SU-DHL-6 (cell line): ENCODE data around the gene FRY.

Experiments
- H2AFZ ChIP-seq: fragments of 200-600 bp; sonication (generic); 2 replicates; pipeline ENCODE4 v1.6.1; 2014; ENCODE audit warnings: low read depth, mild to moderate bottlenecking, moderate library complexity, mixed read lengths, antibody characterized with exemption, low read length; ENCODE audit not compliant: severe bottlenecking
- H3F3A ChIP-seq: fragments of 200-600 bp; shearing (Covaris generic); 2 replicates; pipeline ENCODE4 v1.6.0; 2016; ENCODE audit warnings: antibody characterized with exemption, mild to moderate bottlenecking; ENCODE audit not compliant: insufficient read depth
- H3K27ac ChIP-seq: fragments of 200-600 bp; sonication (generic); 2 replicates; pipeline ENCODE4 v1.5.1; 2016; ENCODE audit warnings: low read depth, mild to moderate bottlenecking, low read length, moderate library complexity, mixed read lengths
- H3K27me3 ChIP-seq: fragments of 200-600 bp; sonication (generic), shearing (Covaris generic); 2 replicates; pipeline ENCODE4 v1.6.0; 2014; ENCODE audit warnings: mild to moderate bottlenecking, low read length
- H3K36me3 ChIP-seq: fragments of 200-600 bp; sonication (generic); 2 replicates; pipeline ENCODE4 v1.6.1; 2014; ENCODE audit warnings: mild to moderate bottlenecking, low read length, mixed read lengths
- H3K4me2 ChIP-seq: fragments of 300-600, 200-600 bp; shearing (Covaris generic), sonication (generic); 2 replicates; pipeline ENCODE4 v1.6.0; 2014; ENCODE audit warnings: low read length, low read depth, mild to moderate bottlenecking; ENCODE audit not compliant: poor library complexity, severe bottlenecking
- H3K4me3 ChIP-seq: fragments of 200-600 bp; sonication (generic); 2 replicates; pipeline ENCODE4 v1.5.1; 2014; ENCODE audit warnings: antibody characterized with exemption, low read length, mild to moderate bottlenecking, mixed read lengths; ENCODE audit not compliant: insufficient read depth, poor library complexity, severe bottlenecking
- H3K79me2 ChIP-seq: fragments of 200-600 bp; sonication (generic); 2 replicates; pipeline ENCODE4 v1.6.1; 2014; ENCODE audit warnings: mild to moderate bottlenecking, low read length, moderate library complexity; ENCODE audit not compliant: insufficient read depth
- H3K9ac ChIP-seq: fragments of 200-600 bp; sonication (generic); 2 replicates; pipeline ENCODE4 v1.7.0; 2014; ENCODE audit warnings: mild to moderate bottlenecking, low read length
- H3K9me2 ChIP-seq: fragments of 200-600 bp; sonication (generic); replicated peaks from 2 replicates; pipeline ENCODE4 v1.6.1; 2014; ENCODE audit warnings: low read length; ENCODE audit not compliant: insufficient read depth
- H3K9me3 ChIP-seq: fragments of 200-600 bp; sonication (generic); 2 replicates; pipeline ENCODE4 v1.6.1; 2014; ENCODE audit warnings: low read length, mixed read lengths; ENCODE audit not compliant: insufficient read depth
- H4K20me1 ChIP-seq: fragments of 200-600 bp; sonication (generic); 2 replicates; pipeline ENCODE4 v1.6.1; 2014; ENCODE audit warnings: low read depth, mild to moderate bottlenecking, antibody characterized with exemption, low read length, moderate library complexity, mixed read lengths
- CTCF ChIP-seq: fragments of 200-600 bp; sonication (generic); IDR thresholded peaks from one replicate; pipeline ENCODE4 v1.5.1; 2017; ENCODE audit warnings: antibody characterized with exemption, mild to moderate bottlenecking, low read length, moderate library complexity; ENCODE audit not compliant: insufficient read depth, poor library complexity, severe bottlenecking
- EZH2phosphoT487 ChIP-seq: fragments of 200-600 bp; sonication (generic), shearing (Covaris generic); conservative IDR thresholded peaks from 2 replicates; pipeline ENCODE4 v1.6.1; 2018; ENCODE audit warnings: mild to moderate bottlenecking, antibody characterized with exemption, low read length, moderate library complexity, mixed read lengths

Gene FRY

DNA sequence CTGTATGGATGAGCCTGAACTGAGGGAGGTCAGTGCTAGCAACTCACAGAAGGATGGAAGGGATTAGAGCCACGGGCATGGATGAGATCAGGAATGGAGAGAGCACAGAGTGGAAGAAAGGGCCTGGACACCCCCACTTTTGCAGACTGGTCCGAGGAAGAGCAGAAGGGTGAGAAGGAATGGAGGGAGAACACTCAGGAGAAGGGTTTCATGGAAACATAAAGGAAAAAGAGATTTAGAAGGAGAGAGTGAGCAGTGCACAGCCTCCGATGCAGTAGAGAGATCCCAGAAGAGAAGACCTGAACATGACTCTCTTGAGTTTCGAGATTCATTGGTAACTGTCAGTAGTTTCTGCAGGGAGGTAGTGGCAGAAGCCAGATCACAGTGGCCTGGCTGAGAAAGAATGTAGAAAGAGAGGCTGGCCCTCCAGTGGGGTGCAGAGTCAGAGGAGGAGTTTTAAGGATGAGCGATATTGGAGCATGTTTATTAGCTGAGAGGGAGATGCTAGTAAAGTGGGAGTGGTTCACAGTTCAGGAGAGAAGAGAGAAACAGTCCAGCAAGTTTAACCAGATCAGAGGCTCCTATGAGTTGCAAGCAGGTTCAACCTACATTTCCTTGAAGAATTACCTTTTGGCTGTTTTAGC is 174.6 kb downstream of the FRY start:
- Histone ChIP-seq H3K9me2 (no peaks in the 10 kb centered on the region), H2AFZ (no peak overlapping the region)

GRCh38 chr13:32208860-32209259 is 177.3 kb downstream of the FRY start:
- TF ChIP-seq CTCF (no peak), EZH2phosphoT487 (no peak)
- H3K4me2 ChIP-seq: no peak overlapping the region
- H3K27ac ChIP-seq: no peak overlapping the region
- H3K4me3 ChIP-seq: no peak overlapping the region
- H3K79me2 ChIP-seq: no peaks in the 10 kb centered on the region
- no peaks in the 10 kb centered on the region for H4K20me1 ChIP-seq
- no peaks in the 10 kb centered on the region for H3K36me3 ChIP-seq
- no peaks in the 10 kb centered on the region for H3K27me3 ChIP-seq
- no peak overlapping the region for H2AFZ ChIP-seq
- H3K9ac ChIP-seq: no peak overlapping the region
- no peaks in the 10 kb centered on the region for H3F3A ChIP-seq
- no peaks in the 10 kb centered on the region for H3K9me3 ChIP-seq
- no peaks in the 10 kb centered on the region for H3K9me2 ChIP-seq

More for the DNA sequence above, 174.6 kb downstream of the FRY start:
- H3F3A ChIP-seq: no peaks in the 10 kb centered on the region
- no peaks in the 10 kb centered on the region for H3K27me3 ChIP-seq
- no peaks in the 10 kb centered on the region for H4K20me1 ChIP-seq
- H3K9me3 ChIP-seq: no peaks in the 10 kb centered on the region
- H3K9ac ChIP-seq: no peak overlapping the region
- H3K36me3 ChIP-seq: no peaks in the 10 kb centered on the region
- no peak overlapping the region for H3K4me3 ChIP-seq
- no peaks in the 10 kb centered on the region for H3K79me2 ChIP-seq
- no peak overlapping the region for H3K27ac ChIP-seq
- TF ChIP-seq CTCF (no peak), EZH2phosphoT487 (no peak)
- no peak overlapping the region for H3K4me2 ChIP-seq

- H4K20me1 ChIP-seq: no peaks in the 10 kb centered on the region
- H3F3A ChIP-seq: no peaks in the 10 kb centered on the region
- H3K36me3 ChIP-seq: no peaks in the 10 kb centered on the region
- no peak for TF ChIP-seq CTCF
- no peak for TF ChIP-seq EZH2phosphoT487
- H3K27me3 ChIP-seq: no peaks in the 10 kb centered on the region
- H3K79me2 ChIP-seq: no peaks in the 10 kb centered on the region
- H3K9me3 ChIP-seq: no peaks in the 10 kb centered on the region
- no peak overlapping the region for H3K9ac ChIP-seq
- H3K9me2 ChIP-seq: no peaks in the 10 kb centered on the region
- H3K4me3 ChIP-seq: no peak overlapping the region
- H3K4me2 ChIP-seq: no peak overlapping the region
- no peak overlapping the region for H2AFZ ChIP-seq
- no peak overlapping the region for H3K27ac ChIP-seq
Observed at GRCh38 chr13:32209652-32210051, 178.1 kb downstream of the FRY start.
